HCT116 (cell line): ENCODE results near the gene ACSM4. TPM values are rescaled to one million over a fixed set of nuclear protein-coding genes. Genes with fewer than 3 reads are reported as not detected.

ENCODE experiments used
- ATAC-seq: fragments of 200-7000 bp; cut with Tn5 transposase; 2 replicates; pipeline ENCODE4 v1.9.1; 2020; ENCODE audit warnings: mild to moderate bottlenecking, moderate library complexity
- BruUV-seq: library from RNA; stranded (reverse); fragments of 400-500 nt; replicated peaks from 2 replicates; lab custom pipeline; 2021; lab: Mats Ljungman, UMichigan
- CTCF ChIA-PET: fragments of 300-600 bp; sonication (Branson Sonifier 250); formaldehyde crosslinking; loops from one replicate; lab custom pipeline; 2021; ENCODE audit warnings: antibody characterized with exemption; lab: Charles Lee
- POLR2A ChIA-PET: fragments of 300-600, 350-600 bp; sonication (Branson Sonifier 250); formaldehyde crosslinking; loops from one replicate; lab custom pipeline; 2021; ENCODE audit warnings: antibody characterized with exemption; lab: Charles Lee
- RAD21 ChIA-PET, 2 experiments: fragments of 300-600 bp; sonication (Branson Sonifier 250); formaldehyde crosslinking; loops; one replicate each; lab custom pipeline; 2023; ENCODE audit warnings: low total read pairs in 2 of 2; ENCODE audit not compliant: uncharacterized antibody in 2 of 2, unreplicated experiment in 2 of 2, low non-redundant PET in 1 of 2; lab: Charles Lee
- DNase-seq: peaks from one replicate; pipeline ENCODE4 v3.0.0-alpha.2; 2010; ENCODE audit warnings: low read depth, low spot score
- H2AFZ ChIP-seq: fragments of 200-600 bp; shearing (Covaris generic), sonication (generic); 2 replicates; pipeline ENCODE4 v1.6.1; 2017; ENCODE audit warnings: low read depth, mixed run types, mixed read lengths, antibody characterized with exemption, low read length; ENCODE audit not compliant: poor library complexity, severe bottlenecking
- H3K27ac ChIP-seq: 2 replicates; pipeline ENCODE4 v1.5.1; 2012; ENCODE audit warnings: low read depth, low read length
- H3K27me3 ChIP-seq: fragments of 200-600 bp; sonication (generic); 2 replicates; pipeline ENCODE4 v1.6.1; 2016; ENCODE audit warnings: mixed run types, low read length, mixed read lengths; ENCODE audit not compliant: insufficient read depth
- H3K36me3 ChIP-seq, 2 experiments: fragments of 200-500 bp in 1 of 2; fragments of 200-600 bp in 1 of 2; sonication (Bioruptor generic) in 1 of 2; sonication (generic) in 1 of 2; 2 replicates each; pipeline versions ENCODE4 v1.5.1 to v1.6.1; 2014 to 2016; ENCODE audit warnings: low read length in 2 of 2, inconsistent platforms in 1 of 2, mixed read lengths in 1 of 2, mixed run types in 1 of 2; ENCODE audit not compliant: insufficient read depth in 2 of 2, control insufficient read depth in 1 of 2
- H3K4me1 ChIP-seq, 2 experiments: fragments of 200-600 bp in 1 of 2; sonication (generic) in 1 of 2; 2 replicates each; pipeline versions ENCODE4 v1.5.1 to v1.6.1; 2012 to 2017; ENCODE audit warnings: low read length in 2 of 2, inconsistent platforms in 1 of 2, mild to moderate bottlenecking in 1 of 2, mixed read lengths in 1 of 2, mixed run types in 1 of 2, moderate library complexity in 1 of 2; ENCODE audit not compliant: insufficient read depth in 2 of 2, control insufficient read depth in 1 of 2
- H3K4me2 ChIP-seq: fragments of 200-600 bp; sonication (generic); 2 replicates; pipeline ENCODE4 v1.6.1; 2017; ENCODE audit warnings: mixed run types, low read length, mixed read lengths
- H3K4me3 ChIP-seq, 2 experiments: fragments of 200-600 bp in 1 of 2; sonication (generic) in 1 of 2; replicated peaks in 1 of 2; 2 replicates each; pipeline ENCODE4 v1.5.1; 2011 to 2016; ENCODE audit warnings: low read length in 2 of 2, control low read depth in 1 of 2, low read depth in 1 of 2, mild to moderate bottlenecking in 1 of 2, mixed read lengths in 1 of 2, mixed run types in 1 of 2
- H3K79me2 ChIP-seq: fragments of 200-600 bp; sonication (generic); 2 replicates; pipeline ENCODE4 v1.6.1; 2017; ENCODE audit warnings: mild to moderate bottlenecking, mixed run types, low read length, moderate library complexity, mixed read lengths; ENCODE audit not compliant: insufficient read depth
- H3K9ac ChIP-seq: fragments of 200-600 bp; sonication (generic); 2 replicates; pipeline ENCODE4 v1.6.1; 2016; ENCODE audit warnings: low read length, mixed read lengths
- H3K9me2 ChIP-seq: fragments of 200-600 bp; sonication (generic), shearing (Covaris generic); 2 replicates; pipeline ENCODE4 v1.6.1; 2017; ENCODE audit warnings: mixed run types, mild to moderate bottlenecking, moderate library complexity; ENCODE audit not compliant: insufficient read depth
- H3K9me3 ChIP-seq, 2 experiments: fragments of 200-500 bp in 1 of 2; fragments of 200-600 bp in 1 of 2; sonication (Bioruptor generic) in 1 of 2; sonication (generic) in 1 of 2; 2 replicates each; pipeline ENCODE4 v1.6.1; 2014 to 2017; ENCODE audit warnings: low read length in 2 of 2, mixed read lengths in 2 of 2, inconsistent platforms in 1 of 2, low read depth in 1 of 2, mild to moderate bottlenecking in 1 of 2, mixed run types in 1 of 2, moderate library complexity in 1 of 2; ENCODE audit not compliant: control insufficient read depth in 1 of 2, insufficient read depth in 1 of 2
- H4K20me1 ChIP-seq: fragments of 200-600 bp; sonication (generic), shearing (Covaris generic); 2 replicates; pipeline ENCODE4 v1.6.1; 2017; ENCODE audit warnings: mixed run types, mild to moderate bottlenecking, moderate library complexity; ENCODE audit not compliant: insufficient read depth
- CBX3 ChIP-seq: IDR thresholded peaks from 2 replicates; pipeline ENCODE4 v1.6.1; 2012; ENCODE audit warnings: low read depth
- CEBPB ChIP-seq: IDR thresholded peaks from 2 replicates; pipeline ENCODE4 v1.6.1; 2012; ENCODE audit warnings: low read depth
- CTCF ChIP-seq, 3 experiments: fragments of 200-600 bp in 1 of 3; sonication (generic) in 1 of 3; IDR thresholded peaks in 2 of 3; conservative IDR thresholded peaks in 1 of 3; 2 replicates each; pipeline ENCODE4 v1.5.1; 2012 to 2017; ENCODE audit warnings: low read depth in 2 of 3, low read length in 2 of 3, antibody characterized with exemption in 1 of 3, borderline replicate concordance in 1 of 3, control low read depth in 1 of 3, mild to moderate bottlenecking in 1 of 3, mixed read lengths in 1 of 3, mixed run types in 1 of 3, moderate library complexity in 1 of 3; ENCODE audit not compliant: insufficient read depth in 1 of 3
- EGR1 ChIP-seq: IDR thresholded peaks from 2 replicates; pipeline ENCODE4 v1.6.1; 2012; ENCODE audit warnings: low read depth
- ELF1 ChIP-seq: IDR thresholded peaks from 2 replicates; pipeline ENCODE4 v1.6.1; 2012; ENCODE audit warnings: low read depth, borderline replicate concordance
- EZH2phosphoT487 ChIP-seq: fragments of 200-600 bp; IDR thresholded peaks from 2 replicates; pipeline ENCODE4 v1.6.1; 2018; ENCODE audit warnings: antibody characterized with exemption, borderline replicate concordance
- POLR2A ChIP-seq: IDR thresholded peaks from 2 replicates; pipeline ENCODE4 v1.7.0; 2011; ENCODE audit warnings: borderline replicate concordance; ENCODE audit not compliant: insufficient read depth, insufficient read length; ENCODE audit errors: extremely low read depth
- RAD21 ChIP-seq: IDR thresholded peaks from 2 replicates; pipeline ENCODE4 v1.6.1; 2012; ENCODE audit warnings: low read depth, mild to moderate bottlenecking
- SIN3A ChIP-seq: IDR thresholded peaks from 2 replicates; pipeline ENCODE4 v1.6.1; 2012; ENCODE audit warnings: low read depth
- SRF ChIP-seq: IDR thresholded peaks from 2 replicates; pipeline ENCODE4 v1.6.1; 2012; ENCODE audit warnings: low read depth
- TCF7L2 ChIP-seq: IDR thresholded peaks from 2 replicates; pipeline ENCODE4 v1.7.0; 2011; ENCODE audit warnings: borderline replicate concordance, inconsistent platforms; ENCODE audit not compliant: insufficient read depth, insufficient read length; ENCODE audit errors: extremely low read depth
- YY1 ChIP-seq: IDR thresholded peaks from 2 replicates; pipeline ENCODE4 v1.6.1; 2011; ENCODE audit warnings: low read length, low read depth, moderate library complexity, mild to moderate bottlenecking; ENCODE audit not compliant: insufficient replicate concordance; ENCODE audit errors: extremely low read depth
- ZBTB33 ChIP-seq: IDR thresholded peaks from 2 replicates; pipeline ENCODE4 v1.6.1; 2011; ENCODE audit warnings: mild to moderate bottlenecking, low read length, moderate library complexity; ENCODE audit not compliant: insufficient replicate concordance; ENCODE audit errors: extremely low read depth
- ZFX ChIP-seq: fragments of 450-650 bp; IDR thresholded peaks from 2 replicates; pipeline ENCODE4 v1.6.1; 2017
- ZNF274 ChIP-seq: fragments of 200-500 bp; sonication (Bioruptor generic); IDR thresholded peaks from 2 replicates; pipeline ENCODE4 v1.6.1; 2014; ENCODE audit warnings: mild to moderate bottlenecking, low read depth, low read length, inconsistent platforms
- intact Hi-C: fragments of 100-400 bp; cut with micrococcal nuclease; formaldehyde crosslinking; loops from 2 replicates; pipeline ENCODE4 v1.10.0; 2022
- total RNA-seq: library from RNA; stranded (reverse); gene quantifications from one replicate; pipeline ENCODE4 v1.2.1, GENCODE V29; 2021; ENCODE audit not compliant: unreplicated experiment
- TF ChIP-seq, protein P1 (sequence below): IDR thresholded peaks from 2 replicates; pipeline ENCODE4 v1.6.1; 2012; ENCODE audit warnings: low read depth

The ACSM4 gene
- total RNA-seq, 1 experiment from 2014 or later, result not detected

GRCh38 chr12:7293670-7294069 is 10.2 kb upstream of the ACSM4 start:
- BruUV-seq, result no TSS peak
- H4K20me1 ChIP-seq, result no peaks in the 10 kb centered on the region; the same call in 1 of the 2 replicates
- POLR2A ChIA-PET, result interaction anchor here (1.3 kb wide), 1 partner anchor 11 kb away, joined by 3 read pairs; no protein-coding TSS in a partner anchor
- no peak overlapping the region for H3K4me2 ChIP-seq
- DNase-seq (no peak), ATAC-seq (no peak)
- H3K4me3 ChIP-seq, result no peak overlapping the region
- no peaks in the 10 kb centered on the region for H3K9me2 ChIP-seq
- H3K4me1 ChIP-seq, result no peaks in the 10 kb centered on the region
- H3K27ac ChIP-seq, result no peak overlapping the region
- no peaks in the 10 kb centered on the region for H3K79me2 ChIP-seq
- intact Hi-C loops, result no loop called here
- peaks cover 5 to 6% of the 10 kb centered on the region in 2 experiments; a peak in 2 of 4 replicates for H3K9me3 ChIP-seq
- TF ChIP-seq, protein P1, sequence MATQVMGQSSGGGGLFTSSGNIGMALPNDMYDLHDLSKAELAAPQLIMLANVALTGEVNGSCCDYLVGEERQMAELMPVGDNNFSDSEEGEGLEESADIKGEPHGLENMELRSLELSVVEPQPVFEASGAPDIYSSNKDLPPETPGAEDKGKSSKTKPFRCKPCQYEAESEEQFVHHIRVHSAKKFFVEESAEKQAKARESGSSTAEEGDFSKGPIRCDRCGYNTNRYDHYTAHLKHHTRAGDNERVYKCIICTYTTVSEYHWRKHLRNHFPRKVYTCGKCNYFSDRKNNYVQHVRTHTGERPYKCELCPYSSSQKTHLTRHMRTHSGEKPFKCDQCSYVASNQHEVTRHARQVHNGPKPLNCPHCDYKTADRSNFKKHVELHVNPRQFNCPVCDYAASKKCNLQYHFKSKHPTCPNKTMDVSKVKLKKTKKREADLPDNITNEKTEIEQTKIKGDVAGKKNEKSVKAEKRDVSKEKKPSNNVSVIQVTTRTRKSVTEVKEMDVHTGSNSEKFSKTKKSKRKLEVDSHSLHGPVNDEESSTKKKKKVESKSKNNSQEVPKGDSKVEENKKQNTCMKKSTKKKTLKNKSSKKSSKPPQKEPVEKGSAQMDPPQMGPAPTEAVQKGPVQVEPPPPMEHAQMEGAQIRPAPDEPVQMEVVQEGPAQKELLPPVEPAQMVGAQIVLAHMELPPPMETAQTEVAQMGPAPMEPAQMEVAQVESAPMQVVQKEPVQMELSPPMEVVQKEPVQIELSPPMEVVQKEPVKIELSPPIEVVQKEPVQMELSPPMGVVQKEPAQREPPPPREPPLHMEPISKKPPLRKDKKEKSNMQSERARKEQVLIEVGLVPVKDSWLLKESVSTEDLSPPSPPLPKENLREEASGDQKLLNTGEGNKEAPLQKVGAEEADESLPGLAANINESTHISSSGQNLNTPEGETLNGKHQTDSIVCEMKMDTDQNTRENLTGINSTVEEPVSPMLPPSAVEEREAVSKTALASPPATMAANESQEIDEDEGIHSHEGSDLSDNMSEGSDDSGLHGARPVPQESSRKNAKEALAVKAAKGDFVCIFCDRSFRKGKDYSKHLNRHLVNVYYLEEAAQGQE, result no peak
- TF ChIP-seq EZH2phosphoT487 (no peak), EGR1 (no peak), ZNF274 (no peak), CBX3 (no peak), RAD21 (no peak), SIN3A (no peak), POLR2A (no peak), YY1 (no peak), CTCF (IDR thresholded peaks at IDR 0.05 in 2 of 3, conservative IDR thresholded peaks at IDR 0.05 in 1 of 3; ENCODE audit: borderline replicate concordance in 1 of 3, insufficient read depth in 1 of 3, low read depth in 2 of 3, low read length in 2 of 3) (no peak), TCF7L2 (no peak), ZFX (no peak), SRF (no peak), ELF1 (no peak), CEBPB (no peak), ZBTB33 (no peak)
- H3K9ac ChIP-seq, result no peak overlapping the region
- RAD21 ChIA-PET, result no interaction called here
- H3K36me3 ChIP-seq, result no peaks in the 10 kb centered on the region; a peak in 1 of 4 replicates
- H2AFZ ChIP-seq, result no peak overlapping the region
- no peaks in the 10 kb centered on the region for H3K27me3 ChIP-seq
- CTCF ChIA-PET, result no interaction called here
